AG04450 (cell line): ENCODE results near the gene PIK3C2B. TPM values are rescaled to one million over a fixed set of nuclear protein-coding genes. Genes with fewer than 3 reads are reported as not detected.

Source experiments
- CTCF ChIA-PET: fragments of 300-600, 350-600 bp; formaldehyde crosslinking; extraction: SDS; loops from one replicate; lab custom pipeline; 2022; ENCODE audit warnings: antibody characterized with exemption, inconsistent platforms; lab: Charles Lee
- POLR2A ChIA-PET: fragments of 350-600 bp; formaldehyde crosslinking; extraction: SDS; loops from one replicate; lab custom pipeline; 2021; ENCODE audit warnings: antibody characterized with exemption, inconsistent platforms; lab: Yijun Ruan, JAX
- DNase-seq: peaks from one replicate; pipeline ENCODE4 v3.0.0-alpha.2; 2011; ENCODE audit warnings: low read depth, low spot score
- H3K27ac ChIP-seq: one replicate; pipeline ENCODE4 v1.5.1; 2012; ENCODE audit warnings: low read depth, low read length, control low read depth
- H3K27me3 ChIP-seq: one replicate; pipeline ENCODE4 v1.6.0; 2012; ENCODE audit warnings: low read length; ENCODE audit not compliant: control insufficient read depth, insufficient read depth
- H3K4me3 ChIP-seq: 2 replicates; pipeline ENCODE4 v1.5.1; 2011; ENCODE audit warnings: mild to moderate bottlenecking, low read depth, low read length, control low read depth
- H3K9me3 ChIP-seq: 2 replicates; pipeline ENCODE4 v1.5.1; 2012; ENCODE audit warnings: low read length; ENCODE audit not compliant: control insufficient read depth, insufficient read depth
- polyA plus RNA-seq: library from polyadenylated mRNA; depleted of rRNA; stranded (reverse); fragments of >200 nt; gene quantifications from 2 replicates; pipeline ENCODE4 v1.2.3, GENCODE V29; 2011
- TF ChIP-seq, protein P1 (sequence below): IDR thresholded peaks from 2 replicates; pipeline ENCODE4 v1.5.1; 2011; ENCODE audit warnings: low read depth, low read length, control low read depth, inconsistent platforms

PIK3C2B gene
- polyA plus RNA-seq, 1 experiment = 4.9 TPM

- POLR2A ChIA-PET = interaction anchor here (0.5 to 2.9 kb wide), 5 partner anchors 10 to 1249 kb away, joined by 3 to 33 read pairs (median 5); partner anchors contain the start of gene MDM4
- peak; percentile 89 for DNase-seq
- TF ChIP-seq, protein P1, sequence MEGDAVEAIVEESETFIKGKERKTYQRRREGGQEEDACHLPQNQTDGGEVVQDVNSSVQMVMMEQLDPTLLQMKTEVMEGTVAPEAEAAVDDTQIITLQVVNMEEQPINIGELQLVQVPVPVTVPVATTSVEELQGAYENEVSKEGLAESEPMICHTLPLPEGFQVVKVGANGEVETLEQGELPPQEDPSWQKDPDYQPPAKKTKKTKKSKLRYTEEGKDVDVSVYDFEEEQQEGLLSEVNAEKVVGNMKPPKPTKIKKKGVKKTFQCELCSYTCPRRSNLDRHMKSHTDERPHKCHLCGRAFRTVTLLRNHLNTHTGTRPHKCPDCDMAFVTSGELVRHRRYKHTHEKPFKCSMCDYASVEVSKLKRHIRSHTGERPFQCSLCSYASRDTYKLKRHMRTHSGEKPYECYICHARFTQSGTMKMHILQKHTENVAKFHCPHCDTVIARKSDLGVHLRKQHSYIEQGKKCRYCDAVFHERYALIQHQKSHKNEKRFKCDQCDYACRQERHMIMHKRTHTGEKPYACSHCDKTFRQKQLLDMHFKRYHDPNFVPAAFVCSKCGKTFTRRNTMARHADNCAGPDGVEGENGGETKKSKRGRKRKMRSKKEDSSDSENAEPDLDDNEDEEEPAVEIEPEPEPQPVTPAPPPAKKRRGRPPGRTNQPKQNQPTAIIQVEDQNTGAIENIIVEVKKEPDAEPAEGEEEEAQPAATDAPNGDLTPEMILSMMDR = no peak
- CTCF ChIA-PET = interaction anchor here (0.7 to 19.8 kb wide), 7 partner anchors 13 to 805 kb away, joined by 3 to 483 read pairs (median 42); partner anchors contain the start of gene PIK3C2B
- H3K27ac ChIP-seq = no peak overlapping the region
- H3K9me3 ChIP-seq = no peaks in the 10 kb centered on the region
- H3K27me3 ChIP-seq = no peaks in the 10 kb centered on the region
- peak overlapping the region; percentile 57 for H3K4me3 ChIP-seq
These were observed 11.8 kb upstream of the PIK3C2B start for GRCh38 chr1:204506201-204506968.

DNA sequence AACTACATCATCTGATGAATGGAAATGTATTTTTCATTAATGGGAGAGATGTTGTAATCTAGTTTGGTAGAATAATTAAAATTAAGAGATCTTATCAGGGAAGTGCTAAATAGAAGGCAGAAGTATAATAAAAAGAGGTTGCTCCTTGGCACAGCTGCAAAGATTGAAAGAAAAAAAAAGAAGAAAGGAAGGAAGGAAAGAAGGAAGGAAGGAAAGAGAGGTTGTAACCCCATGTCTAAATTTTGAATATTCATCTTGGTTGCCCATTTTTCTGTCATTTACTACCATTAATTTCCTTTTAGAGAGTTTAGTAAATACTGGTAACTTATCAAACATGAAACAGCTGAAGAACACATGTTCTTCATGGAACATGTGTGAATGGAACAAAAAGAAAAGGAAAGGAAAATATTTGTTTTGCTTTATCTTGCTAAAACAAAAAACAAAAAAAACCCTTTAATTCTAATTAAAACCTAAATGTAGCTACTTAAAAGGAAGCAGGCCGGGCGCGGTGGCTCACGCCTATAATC is 11.1 kb upstream of the PIK3C2B start:
- H3K4me3 ChIP-seq = peak overlapping the region; percentile 57
- DNase-seq = no peak
- TF ChIP-seq, protein P1 = no peak
- ChIA-PET POLR2A (interaction anchor here (0.7 to 2.9 kb wide), 3 partner anchors 11 to 1250 kb away, joined by 3 to 33 read pairs (median 5); partner anchors contain the start of gene MDM4), CTCF (interaction anchor here (0.7 to 19.8 kb wide), 6 partner anchors 12 to 301 kb away, joined by 5 to 483 read pairs (median 48); partner anchors contain the start of gene PIK3C2B)
- no peak overlapping the region for H3K27ac ChIP-seq
- H3K27me3 ChIP-seq = no peaks in the 10 kb centered on the region
- H3K9me3 ChIP-seq = no peaks in the 10 kb centered on the region

GRCh38 chr1:204503913-204504519 is 9.4 kb upstream of the PIK3C2B start:
- POLR2A ChIA-PET = no interaction called here
- TF ChIP-seq, protein P1 = 0 out of 2 replicates have a peak, but pooled peaks have one; percentile 3
- Histone ChIP-seq H3K4me3 (no peak overlapping the region), H3K9me3 (no peaks in the 10 kb centered on the region), H3K27ac (no peak overlapping the region), H3K27me3 (peaks cover 7% of the 10 kb centered on the region)
- CTCF ChIA-PET = interaction anchor here (0.6 to 19.8 kb wide), 22 partner anchors 11 to 314 kb away, joined by 3 to 483 read pairs (median 4); partner anchors contain the start of gene PIK3C2B
- no peak for DNase-seq

GRCh38 chr1:204503122-204503912 is 8.7 kb upstream of the PIK3C2B start:
- ChIA-PET CTCF (interaction anchor here (0.6 to 19.8 kb wide), 36 partner anchors 10 to 632 kb away, joined by 3 to 483 read pairs (median 4); partner anchors contain the start of genes GOLT1A, PIK3C2B and PLEKHA6), POLR2A (interaction anchor here (1.0 kb wide), 1 partner anchor 10 kb away, joined by 4 read pairs; no protein-coding TSS in a partner anchor)
- Histone ChIP-seq H3K4me3 (no peak overlapping the region), H3K9me3 (no peaks in the 10 kb centered on the region), H3K27ac (no peak overlapping the region), H3K27me3 (peaks cover 7% of the 10 kb centered on the region)
- DNase-seq = peak; percentile 50
- TF ChIP-seq, protein P1 = peak; percentile 64
